ENCODE measurements around the gene C15orf40. TPM values are rescaled to one million over a fixed set of nuclear protein-coding genes. Genes with fewer than 3 reads are reported as not detected.

C15orf40 gene
- 10 to 100 TPM; 19.0 to 22.7 TPM for total RNA-seq

- intact Hi-C loops (cut with DNase I) = loop anchor here (5.0 to 10.0 kb wide), 3 partner anchors 56 to 477 kb away; partner anchors contain the start of genes BTBD1 and HDGFL3
- H3K4me3 ChIP-seq = peak within 1 kb of the TSS; percentile 87
- H3K36me3 ChIP-seq = peaks cover 4% of the 10 kb centered on the region
- H3K27me3 ChIP-seq = no peaks in the 10 kb centered on the region
- peaks cover 5% of the 10 kb centered on the region for H3K4me1 ChIP-seq
- H3K9ac ChIP-seq (ENCODE audit: low read depth in 2 of 2, low read length in 2 of 2) = peak within 1 kb of the TSS; percentile 89 to 90
- DNase-seq = peak; percentile 90
- no peak for TF ChIP-seq CTCF (IDR thresholded peaks at IDR 0.05)
- H3K9me3 ChIP-seq = no peaks in the 10 kb centered on the region
- H3K27ac ChIP-seq = peak within 1 kb of the TSS; percentile 71
These were observed at the start of gene C15orf40 for GRCh38 chr15:83011271-83012075. Gene C15orf40 (minus strand): TSS chr15:83011639. CDS start chr15:83011607, 32 bp downstream.

GRCh38 chr15:83057696-83058376 lies 46.4 kb upstream of the C15orf40 start:
- DNase-seq = no peak
- intact Hi-C loops (cut with DNase I) = no loop called here
- no peaks in the 10 kb centered on the region for H3K9me3 ChIP-seq
- H3K27me3 ChIP-seq = no peaks in the 10 kb centered on the region
- H3K4me3 ChIP-seq = no peak overlapping the region
- no peak overlapping the region for H3K27ac ChIP-seq
- no peak for TF ChIP-seq CTCF (IDR thresholded peaks at IDR 0.05)
- peaks cover 4% of the 10 kb centered on the region for H3K36me3 ChIP-seq
- H3K4me1 ChIP-seq = peaks cover 3% of the 10 kb centered on the region
- no peak overlapping the region for H3K9ac ChIP-seq (ENCODE audit: low read depth in 2 of 2, low read length in 2 of 2)

GRCh38 chr15:83057002-83057401 lies 45.6 kb upstream of the C15orf40 start:
- no peaks in the 10 kb centered on the region for H3K27me3 ChIP-seq
- no peaks in the 10 kb centered on the region for H3K4me1 ChIP-seq
- H3K27ac ChIP-seq = no peak overlapping the region
- no peak for TF ChIP-seq CTCF (IDR thresholded peaks at IDR 0.05)
- intact Hi-C loops (cut with DNase I) = no loop called here
- no peak for DNase-seq
- H3K4me3 ChIP-seq = no peak overlapping the region
- H3K36me3 ChIP-seq = peaks cover 4% of the 10 kb centered on the region
- H3K9me3 ChIP-seq = no peaks in the 10 kb centered on the region
- H3K9ac ChIP-seq (ENCODE audit: low read depth in 2 of 2, low read length in 2 of 2) = no peak overlapping the region

- Histone ChIP-seq H3K27ac (peak overlapping the region; percentile 38), H3K36me3 (peaks cover 4% of the 10 kb centered on the region), H3K9ac (ENCODE audit: low read depth in 2 of 2, low read length in 2 of 2) (no peak overlapping the region), H3K4me1 (no peaks in the 10 kb centered on the region), H3K9me3 (no peaks in the 10 kb centered on the region), H3K4me3 (no peak overlapping the region), H3K27me3 (no peaks in the 10 kb centered on the region)
- intact Hi-C loops (cut with DNase I) = no loop called here
- no peak for TF ChIP-seq CTCF (IDR thresholded peaks at IDR 0.05)
- DNase-seq = no peak
These were observed 41.7 kb upstream of the C15orf40 start for GRCh38 chr15:83053151-83053550.

- Histone ChIP-seq H3K27me3 (no peaks in the 10 kb centered on the region), H3K9ac (ENCODE audit: low read depth in 2 of 2, low read length in 2 of 2) (no peak overlapping the region), H3K27ac (no peak overlapping the region), H3K4me1 (no peaks in the 10 kb centered on the region), H3K4me3 (no peak overlapping the region), H3K36me3 (no peaks in the 10 kb centered on the region), H3K9me3 (no peaks in the 10 kb centered on the region)
- intact Hi-C loops (cut with DNase I) = no loop called here
- TF ChIP-seq CTCF (IDR thresholded peaks at IDR 0.05) = no peak
- no peak for DNase-seq
These were observed 35.2 kb upstream of the C15orf40 start for GRCh38 chr15:83046558-83047127.
